ENCODE results near the gene MSMB. TPM values are rescaled to one million over a fixed set of nuclear protein-coding genes. Genes with fewer than 3 reads are reported as not detected.
"Not testable (repeated sequence)": the region's sequence is repeated elsewhere in the genome, so short reads cannot be mapped to it uniquely, and the experiment has no call there.

The MSMB gene
- total RNA-seq, 4 donors from 2014 or later = not detected

DNA sequence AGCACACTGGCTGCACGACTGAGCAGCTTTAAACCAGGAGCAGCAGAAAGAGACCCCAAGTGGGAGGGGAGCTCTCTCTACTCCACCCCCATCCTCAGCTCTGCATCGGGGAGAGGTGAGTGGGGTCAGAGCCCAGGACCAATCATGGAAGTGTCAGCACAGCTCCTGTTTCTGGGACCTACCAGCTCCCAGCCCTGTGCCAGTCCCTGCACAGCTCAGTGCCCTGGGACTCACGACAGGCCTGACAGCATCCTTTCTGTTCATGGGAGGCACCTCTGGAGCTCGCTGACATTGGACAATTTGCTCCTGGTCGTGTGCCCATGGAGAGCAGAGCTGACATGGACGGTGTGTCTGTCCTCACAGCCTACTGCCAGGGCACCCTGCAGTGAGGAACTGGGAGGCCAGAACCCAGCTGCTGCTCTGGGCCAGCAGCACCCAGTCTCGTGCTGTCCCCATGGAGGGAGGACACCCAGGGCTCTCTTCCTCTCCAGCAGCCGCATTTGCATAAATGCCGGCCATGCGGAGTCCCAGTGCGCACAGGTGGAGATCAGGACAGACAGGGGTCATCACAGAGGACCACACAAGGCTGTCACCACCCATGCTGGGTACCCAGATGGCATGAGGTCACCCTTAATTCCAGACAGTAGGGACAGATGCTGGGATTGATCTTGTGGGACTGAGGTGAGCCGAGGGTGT is 45.9 kb upstream of the MSMB start:
- Histone ChIP-seq H3K27ac (no peak overlapping the region), H3K9me3 (no peaks in the 10 kb centered on the region), H3K4me3 (no peak overlapping the region), H3K4me1 (no peaks in the 10 kb centered on the region), H3K36me3 (no peaks in the 10 kb centered on the region), H3K27me3 (no peaks in the 10 kb centered on the region)
- TF ChIP-seq CTCF (IDR thresholded peaks at IDR 0.05) (no peak), POLR2A (IDR thresholded peaks at IDR 0.05) (no peak), EP300 (IDR thresholded peaks at IDR 0.05) (no peak)
- WGBS, 2 donors = 66 to 74% methylated on average over 9 to 11 of the region's 12 CpGs
- no peak for DNase-seq (ENCODE audit: low spot score in 2 of 2)

- Histone ChIP-seq H3K27me3 (no peaks in the 10 kb centered on the region), H3K4me1 (no peaks in the 10 kb centered on the region), H3K4me3 (no peak overlapping the region), H3K9me3 (no peaks in the 10 kb centered on the region), H3K36me3 (no peaks in the 10 kb centered on the region), H3K27ac (no peak overlapping the region)
- 57 to 71% methylated on average over 8 to 9 of the region's 9 CpGs for WGBS, 2 donors
- TF ChIP-seq EP300 (IDR thresholded peaks at IDR 0.05) (no peak), CTCF (IDR thresholded peaks at IDR 0.05) (no peak), POLR2A (IDR thresholded peaks at IDR 0.05) (no peak)
- DNase-seq (ENCODE audit: low spot score in 2 of 2) = no peak
These were observed 45.2 kb upstream of the MSMB start for GRCh38 chr10:46091080-46091827.

DNA sequence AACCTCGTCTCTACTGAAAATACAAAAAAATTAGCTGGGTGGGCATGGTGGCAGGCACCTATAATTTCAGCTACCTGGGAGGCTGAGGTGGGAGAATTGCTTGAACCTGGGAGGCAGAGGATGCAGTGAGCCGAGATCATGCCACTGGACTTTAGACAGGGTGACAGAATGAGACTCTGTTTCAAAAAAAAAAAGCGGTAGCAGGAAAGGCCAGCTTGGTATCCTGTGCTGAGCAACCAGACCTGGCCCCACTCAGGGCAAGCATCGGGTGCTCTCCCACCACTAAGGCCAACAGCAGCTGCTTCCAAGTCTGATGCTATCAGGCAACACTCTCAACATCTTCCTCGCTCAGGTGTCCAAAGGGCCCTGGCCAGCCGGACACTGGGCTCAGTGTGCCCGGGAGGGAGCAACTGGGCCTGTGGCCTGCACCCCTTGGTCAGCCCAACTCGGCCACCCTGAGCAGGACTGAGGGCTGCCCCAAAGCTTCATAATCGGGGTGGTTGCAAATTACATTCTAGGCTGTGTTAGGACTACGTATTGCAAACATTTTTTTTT is 44.3 kb upstream of the MSMB start:
- H3K4me3 ChIP-seq = no peak overlapping the region
- no peaks in the 10 kb centered on the region for H3K36me3 ChIP-seq
- WGBS, 2 donors = 89 to 90% methylated on average over 10 of the region's 10 CpGs
- H3K4me1 ChIP-seq = no peaks in the 10 kb centered on the region
- no peak for DNase-seq (ENCODE audit: low spot score in 2 of 2)
- no peaks in the 10 kb centered on the region for H3K9me3 ChIP-seq
- no peak overlapping the region for H3K27ac ChIP-seq
- TF ChIP-seq EP300 (IDR thresholded peaks at IDR 0.05) = no peak
- TF ChIP-seq POLR2A (IDR thresholded peaks at IDR 0.05) = no peak
- no peak for TF ChIP-seq CTCF (IDR thresholded peaks at IDR 0.05)
- H3K27me3 ChIP-seq = no peaks in the 10 kb centered on the region

DNA sequence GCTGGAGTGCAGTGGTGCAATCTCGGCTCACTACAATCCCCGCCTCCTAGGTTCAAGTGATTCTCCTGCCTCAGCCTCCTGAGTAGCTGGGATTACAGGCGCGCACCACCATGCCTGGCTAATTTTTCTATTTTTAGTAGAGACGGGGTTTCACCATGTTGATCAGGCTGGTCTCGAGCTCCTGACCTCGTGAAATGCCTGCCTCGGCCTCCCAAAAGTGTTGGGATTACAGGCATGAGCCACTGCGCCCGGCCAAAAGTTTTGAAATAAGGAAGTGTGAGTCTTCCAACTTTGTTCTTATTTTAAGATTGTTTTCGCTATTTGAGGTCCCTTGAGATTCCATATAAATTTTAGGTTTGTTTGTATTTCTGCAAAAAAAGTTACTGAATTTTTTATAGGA is 41.3 kb upstream of the MSMB start:
- H3K9me3 ChIP-seq; H3K27me3 ChIP-seq; H3K4me3 ChIP-seq; DNase-seq (ENCODE audit: low spot score in 2 of 2); H3K27ac ChIP-seq; H3K4me1 ChIP-seq; H3K36me3 ChIP-seq: not testable (repeated sequence)
- WGBS, 2 donors = 85 to 87% methylated on average over 11 of the region's 11 CpGs

- Histone ChIP-seq H3K27me3 (no peaks in the 10 kb centered on the region), H3K9me3 (no peaks in the 10 kb centered on the region), H3K4me1 (peaks cover 0 to 4% (median 0%) of the 10 kb centered on the region in 4 donors), H3K36me3 (no peaks in the 10 kb centered on the region), H3K27ac (no peak overlapping the region), H3K4me3 (no peak overlapping the region)
- TF ChIP-seq POLR2A (IDR thresholded peaks at IDR 0.05) = no peak
- no peak for TF ChIP-seq EP300 (IDR thresholded peaks at IDR 0.05)
- no peak for TF ChIP-seq CTCF (IDR thresholded peaks at IDR 0.05)
- DNase-seq (ENCODE audit: low spot score in 2 of 2) = no peak
- 49 to 54% methylated on average over 12 of the region's 12 CpGs for WGBS, 2 donors
These were observed 38.5 kb upstream of the MSMB start for GRCh38 chr10:46084321-46085165.
